Neural crest cell (in vitro differentiated cells): Measurements from ENCODE around the gene GBF1. TPM values are rescaled to one million over a fixed set of nuclear protein-coding genes. Genes with fewer than 3 reads are reported as not detected.

Experiments used
- DNase-seq: peaks from one replicate; pipeline ENCODE4 v3.0.0; 2021; ENCODE audit warnings: low read depth, mixed read lengths, low spot score
- H3K27ac Mint-ChIP-seq: one replicate; pipeline ENCODE4 v1.8.0; 2021; ENCODE audit warnings: mild to moderate bottlenecking, mixed read lengths; ENCODE audit not compliant: unreplicated experiment
- H3K27me3 Mint-ChIP-seq: 2 replicates; pipeline ENCODE4 v1.8.0; 2021; ENCODE audit warnings: low read depth, mild to moderate bottlenecking, mixed read lengths
- H3K36me3 Mint-ChIP-seq: 2 replicates; pipeline ENCODE4 v1.8.0; 2021; ENCODE audit warnings: low read depth, mild to moderate bottlenecking, mixed read lengths
- H3K4me1 Mint-ChIP-seq: 2 replicates; pipeline ENCODE4 v1.8.0; 2021; ENCODE audit warnings: mixed read lengths
- H3K4me3 Mint-ChIP-seq: one replicate; pipeline ENCODE4 v1.8.0; 2021; ENCODE audit warnings: mild to moderate bottlenecking, mixed read lengths
- H3K9me3 Mint-ChIP-seq: 2 replicates; pipeline ENCODE4 v1.8.0; 2021; ENCODE audit warnings: mixed read lengths
- CTCF ChIP-seq: fragments of 200-600 bp; sonication (generic); conservative IDR thresholded peaks from 2 replicates; pipeline ENCODE4 v1.5.0; 2021; ENCODE audit warnings: antibody characterized with exemption, mild to moderate bottlenecking
- total RNA-seq: library from RNA; stranded (reverse); gene quantifications from 2 replicates; pipeline ENCODE4 v1.2.1, GENCODE V29; 2021

Gene GBF1
- total RNA-seq, 1 donor from 2014 or later = 43.2 TPM

DNA sequence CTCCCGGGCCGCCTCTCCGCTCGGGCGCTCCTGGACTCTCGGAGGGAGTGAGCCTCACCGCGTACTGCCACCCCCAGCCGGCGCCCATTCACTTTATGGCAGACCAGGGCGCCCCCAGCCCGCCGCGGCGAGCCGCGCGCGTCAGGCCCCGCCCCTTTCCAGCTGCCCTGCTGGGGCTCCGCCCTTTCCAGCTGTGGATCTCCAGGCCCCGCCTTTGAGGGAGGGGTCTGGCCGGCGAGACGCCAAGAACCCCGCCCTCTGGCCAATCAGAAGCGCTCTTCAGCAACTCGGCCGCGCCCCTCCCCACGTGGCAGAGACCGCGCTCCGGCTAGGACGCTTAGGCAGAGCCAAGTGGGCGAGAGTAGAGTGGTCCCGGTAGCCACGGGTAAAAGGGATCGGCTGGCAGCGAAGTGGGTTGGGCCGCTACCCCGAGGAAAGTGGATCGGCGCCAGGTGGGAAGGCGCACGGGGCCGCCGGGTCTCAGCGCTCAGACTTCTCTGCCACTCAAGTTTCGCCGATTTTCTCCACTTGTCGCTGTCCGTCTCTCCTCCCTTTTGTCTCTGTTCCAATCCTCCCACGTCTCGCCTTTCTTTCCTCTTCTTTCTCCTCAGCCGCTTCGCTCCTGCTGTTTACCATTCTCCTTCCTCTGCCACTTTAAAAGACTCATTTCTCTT, 3.8 kb upstream of the GBF1 start, which contains the start of gene PITX3:
TSS of gene PITX3 (minus strand) at position 69 of the 674 bp plus-strand sequence. CDS start 9,432 bp downstream, outside the sequence.
- TF ChIP-seq CTCF = no peak
- peaks cover 41% of the 10 kb centered on the region for H3K4me1 Mint-ChIP-seq
- H3K27ac Mint-ChIP-seq = no peak within 1 kb of the TSS
- peak; percentile 90 for DNase-seq
- peaks cover 64% of the 10 kb centered on the region for H3K27me3 Mint-ChIP-seq
- H3K4me3 Mint-ChIP-seq = peak within 1 kb of the TSS; percentile 79
- no peaks in the 10 kb centered on the region for H3K9me3 Mint-ChIP-seq
- no peaks in the 10 kb centered on the region for H3K36me3 Mint-ChIP-seq

GRCh38 chr10:102242118-102242485, 3.2 kb upstream of the GBF1 start:
- Mint-ChIP-seq H3K4me3 (peak overlapping the region; percentile 77), H3K36me3 (no peaks in the 10 kb centered on the region), H3K27ac (no peak overlapping the region), H3K9me3 (no peaks in the 10 kb centered on the region), H3K27me3 (peaks cover 58% of the 10 kb centered on the region), H3K4me1 (peaks cover 46% of the 10 kb centered on the region)
- TF ChIP-seq CTCF = no peak
- DNase-seq = no peak

GRCh38 chr10:102243309-102243708, 2.0 kb upstream of the GBF1 start:
- Mint-ChIP-seq H3K27me3 (peaks cover 48% of the 10 kb centered on the region), H3K27ac (no peak overlapping the region), H3K4me3 (peak overlapping the region; percentile 79), H3K4me1 (peaks cover 59% of the 10 kb centered on the region), H3K9me3 (no peaks in the 10 kb centered on the region), H3K36me3 (no peaks in the 10 kb centered on the region)
- DNase-seq = no peak
- TF ChIP-seq CTCF = no peak

DNA sequence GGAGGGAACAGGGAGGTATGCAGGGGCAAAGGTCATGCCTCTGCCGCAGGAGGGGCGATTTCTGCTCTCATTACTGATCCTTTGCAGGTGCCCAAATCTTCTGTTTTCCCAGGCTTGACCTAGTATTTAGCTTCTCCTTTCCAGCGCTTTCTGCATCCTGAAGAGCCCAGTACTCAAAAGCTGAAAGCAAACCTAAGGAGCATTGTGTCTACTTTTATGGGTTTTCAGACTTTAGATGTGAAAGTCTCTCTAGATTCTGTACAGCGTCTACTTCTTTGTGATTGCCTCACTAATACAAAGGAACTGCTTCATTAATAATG, 560 bp downstream of the GBF1 start:
- H3K36me3 Mint-ChIP-seq = no peaks in the 10 kb centered on the region
- H3K27me3 Mint-ChIP-seq = peaks cover 23% of the 10 kb centered on the region
- TF ChIP-seq CTCF = no peak
- H3K9me3 Mint-ChIP-seq = no peaks in the 10 kb centered on the region
- H3K4me3 Mint-ChIP-seq = peak overlapping the region; percentile 85
- H3K27ac Mint-ChIP-seq = peak overlapping the region; percentile 91
- no peak for DNase-seq
- H3K4me1 Mint-ChIP-seq = peaks cover 55% of the 10 kb centered on the region

- Mint-ChIP-seq H3K4me3 (peak overlapping the region; percentile 85), H3K4me1 (peaks cover 52% of the 10 kb centered on the region), H3K36me3 (no peaks in the 10 kb centered on the region), H3K27ac (no peak overlapping the region), H3K27me3 (peaks cover 20% of the 10 kb centered on the region), H3K9me3 (no peaks in the 10 kb centered on the region)
- TF ChIP-seq CTCF = no peak
- DNase-seq = no peak
These were observed 929 bp downstream of the GBF1 start for GRCh38 chr10:102246261-102246660.
